Peyer's patch (tissue), 4 donors: ENCODE data around the gene RPL7A.

Experiments
- POLR2A ChIP-seq, 2 donors: fragments of 450-650 bp; IDR thresholded peaks; one replicate each; pipeline ENCODE4 v1.5.1; 2017; ENCODE audit warnings: antibody characterized with exemption in 2 of 2, mild to moderate bottlenecking in 2 of 2, moderate library complexity in 2 of 2
- TF ChIP-seq, protein P1 (sequence below), 6 experiments: fragments of 450-650 bp in 4 of 6; fragments of 200-600 bp in 2 of 6; sonication (generic) in 1 of 6; IDR thresholded peaks; one replicate each; pipeline ENCODE4 v1.5.1; 2017 to 2019; ENCODE audit warnings: antibody characterized with exemption in 6 of 6, mild to moderate bottlenecking in 3 of 6, moderate library complexity in 1 of 6

DNA sequence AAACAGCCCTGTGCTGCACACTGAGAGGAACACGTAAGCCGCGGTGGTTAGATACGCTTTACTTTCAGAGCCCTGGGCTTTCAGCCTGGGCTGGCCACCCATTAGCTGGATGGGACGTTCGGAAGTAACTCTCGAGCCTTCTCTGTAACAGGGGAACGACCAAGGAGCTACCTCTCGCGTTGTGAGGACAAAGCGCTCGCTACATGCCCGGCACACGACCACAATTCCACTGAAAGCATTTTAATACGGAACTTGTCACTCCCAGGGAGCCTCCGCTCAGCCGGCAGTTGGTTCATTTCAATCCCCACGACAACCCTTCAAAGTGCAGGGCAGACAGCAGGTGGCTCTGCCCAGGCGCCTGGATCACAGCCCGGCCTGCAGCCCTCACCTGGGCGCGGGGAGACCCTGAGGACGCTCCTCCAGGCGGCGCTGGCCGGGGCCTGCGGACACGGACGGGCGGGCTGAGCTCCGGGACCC is 7.9 kb downstream of the RPL7A start:
- no peak for TF ChIP-seq POLR2A (IDR thresholded peaks at IDR 0.05)
- TF ChIP-seq, protein P1, sequence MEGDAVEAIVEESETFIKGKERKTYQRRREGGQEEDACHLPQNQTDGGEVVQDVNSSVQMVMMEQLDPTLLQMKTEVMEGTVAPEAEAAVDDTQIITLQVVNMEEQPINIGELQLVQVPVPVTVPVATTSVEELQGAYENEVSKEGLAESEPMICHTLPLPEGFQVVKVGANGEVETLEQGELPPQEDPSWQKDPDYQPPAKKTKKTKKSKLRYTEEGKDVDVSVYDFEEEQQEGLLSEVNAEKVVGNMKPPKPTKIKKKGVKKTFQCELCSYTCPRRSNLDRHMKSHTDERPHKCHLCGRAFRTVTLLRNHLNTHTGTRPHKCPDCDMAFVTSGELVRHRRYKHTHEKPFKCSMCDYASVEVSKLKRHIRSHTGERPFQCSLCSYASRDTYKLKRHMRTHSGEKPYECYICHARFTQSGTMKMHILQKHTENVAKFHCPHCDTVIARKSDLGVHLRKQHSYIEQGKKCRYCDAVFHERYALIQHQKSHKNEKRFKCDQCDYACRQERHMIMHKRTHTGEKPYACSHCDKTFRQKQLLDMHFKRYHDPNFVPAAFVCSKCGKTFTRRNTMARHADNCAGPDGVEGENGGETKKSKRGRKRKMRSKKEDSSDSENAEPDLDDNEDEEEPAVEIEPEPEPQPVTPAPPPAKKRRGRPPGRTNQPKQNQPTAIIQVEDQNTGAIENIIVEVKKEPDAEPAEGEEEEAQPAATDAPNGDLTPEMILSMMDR (IDR thresholded peaks at IDR 0.05) = no peak
